Activated B cell treated with CpG ODN at 0.5 μM for 24 hours (primary cell): ENCODE results near the gene ARHGAP23. TPM values are rescaled to one million over a fixed set of nuclear protein-coding genes. Genes with fewer than 3 reads are reported as not detected.
A peak's percentile ranks its signal among the peaks of the same experiment; 100 is the strongest.

ENCODE experiments used
- ATAC-seq: fragments of 200-7000 bp; cut with Tn5 transposase; one replicate; pipeline ENCODE4 v1.10.0; 2021; ENCODE audit warnings: low read depth, mild to moderate bottlenecking, moderate library complexity
- CTCF ChIA-PET: fragments of 350-600 bp; sonication (Branson Sonifier 250); formaldehyde crosslinking; loops from one replicate; lab custom pipeline; 2021; ENCODE audit warnings: antibody characterized with exemption; lab: Charles Lee
- POLR2A ChIA-PET: fragments of 350-600 bp; sonication (Branson Sonifier 250); formaldehyde crosslinking; loops from one replicate; lab custom pipeline; 2021; ENCODE audit warnings: antibody characterized with exemption; lab: Charles Lee
- DNase-seq: peaks from one replicate; pipeline ENCODE4 v3.0.0; 2022
- H3K27ac Mint-ChIP-seq: one replicate; pipeline ENCODE4 v1.8.0; 2020; ENCODE audit warnings: mixed read lengths
- H3K27me3 Mint-ChIP-seq: one replicate; pipeline ENCODE4 v1.8.0; 2021; ENCODE audit warnings: mixed read lengths
- H3K36me3 Mint-ChIP-seq: one replicate; pipeline ENCODE4 v1.8.0; 2021; ENCODE audit warnings: low read depth, mixed read lengths
- H3K4me1 Mint-ChIP-seq: one replicate; pipeline ENCODE4 v1.8.0; 2021; ENCODE audit warnings: mixed read lengths
- H3K4me3 Mint-ChIP-seq: one replicate; pipeline ENCODE4 v1.8.0; 2020; ENCODE audit warnings: mild to moderate bottlenecking, mixed read lengths
- H3K9me3 Mint-ChIP-seq: one replicate; pipeline ENCODE4 v1.8.0; 2020; ENCODE audit warnings: mixed read lengths
- CTCF ChIP-seq: fragments of 200-600 bp; IDR thresholded peaks from one replicate; pipeline ENCODE4 v1.8.0; 2022; ENCODE audit warnings: antibody characterized with exemption, mild to moderate bottlenecking
- intact Hi-C: fragments of 100-400 bp; cut with micrococcal nuclease; formaldehyde crosslinking; loops from one replicate; pipeline ENCODE4 v1.15.1; 2024
- total RNA-seq: library from RNA; stranded (reverse); gene quantifications from 2 replicates; pipeline ENCODE4 v1.2.3, GENCODE V29; 2022

The ARHGAP23 gene
- total RNA-seq, 1 donor from 2014 or later: 1.3 TPM

DNA sequence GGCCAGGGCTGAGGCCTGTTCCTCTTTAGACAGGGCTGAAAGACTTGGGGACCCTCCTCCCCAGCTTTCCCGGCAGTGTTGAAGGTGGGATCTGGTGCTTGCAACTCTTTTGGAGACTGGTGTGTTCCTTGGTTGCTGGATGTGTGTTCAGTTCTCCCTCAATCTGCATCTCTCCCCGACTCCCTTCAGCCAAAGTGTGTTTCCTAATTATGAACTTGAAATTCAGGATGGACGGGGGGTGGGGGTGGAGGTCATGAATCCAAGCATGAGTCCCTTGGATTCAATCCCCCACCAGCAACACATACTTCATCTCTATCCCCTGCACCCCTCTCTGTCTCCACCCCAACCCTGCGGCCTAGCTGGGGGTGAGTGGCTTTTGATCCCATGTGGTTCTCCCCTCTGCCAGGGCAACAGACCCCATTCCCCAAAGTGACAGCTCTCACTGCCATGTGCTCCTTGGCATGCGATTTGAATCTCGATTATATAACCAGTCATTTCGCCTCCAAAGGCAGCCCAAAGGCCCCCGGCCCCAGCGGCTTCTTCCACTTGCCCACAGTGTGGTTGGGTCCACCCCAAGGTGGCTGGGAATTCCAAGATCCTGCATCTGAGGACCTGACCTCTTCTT, 1.3 kb downstream of the ARHGAP23 start:
- POLR2A ChIA-PET: no interaction called here
- no peak overlapping the region for H3K27ac Mint-ChIP-seq
- intact Hi-C loops: loop anchor here (10.0 kb wide), 1 partner anchor 155 kb away; no protein-coding TSS in a partner anchor
- no peaks in the 10 kb centered on the region for H3K36me3 Mint-ChIP-seq
- DNase-seq: no peak
- ATAC-seq: no peak
- peak overlapping the region; percentile 54 for H3K4me3 Mint-ChIP-seq
- CTCF ChIA-PET: no interaction called here
- peaks cover 28% of the 10 kb centered on the region for H3K27me3 Mint-ChIP-seq
- no peak for TF ChIP-seq CTCF
- peaks cover 11% of the 10 kb centered on the region for H3K4me1 Mint-ChIP-seq
- no peaks in the 10 kb centered on the region for H3K9me3 Mint-ChIP-seq

- CTCF ChIA-PET: interaction anchor here (0.9 kb wide), 1 partner anchor 16 kb away, joined by 4 read pairs; no protein-coding TSS in a partner anchor
- intact Hi-C loops: no loop called here
- POLR2A ChIA-PET: interaction anchor here (0.7 kb wide), 1 partner anchor 41 kb away, joined by 3 read pairs; no protein-coding TSS in a partner anchor
- no peak for DNase-seq
- Mint-ChIP-seq H3K4me1 (peaks cover 11% of the 10 kb centered on the region), H3K27ac (no peak overlapping the region), H3K9me3 (no peaks in the 10 kb centered on the region), H3K36me3 (no peaks in the 10 kb centered on the region), H3K27me3 (peaks cover 20% of the 10 kb centered on the region), H3K4me3 (no peak overlapping the region)
- no peak for TF ChIP-seq CTCF
- ATAC-seq: no peak
Observed at GRCh38 chr17:38430316-38430715, 2.1 kb downstream of the ARHGAP23 start.

GRCh38 chr17:38430822-38431221, 2.6 kb downstream of the ARHGAP23 start:
- Mint-ChIP-seq H3K9me3 (no peaks in the 10 kb centered on the region), H3K27me3 (peaks cover 15% of the 10 kb centered on the region), H3K36me3 (no peaks in the 10 kb centered on the region), H3K27ac (no peak overlapping the region), H3K4me1 (peaks cover 11% of the 10 kb centered on the region), H3K4me3 (no peak overlapping the region)
- POLR2A ChIA-PET: interaction anchor here (0.7 kb wide), 1 partner anchor 40 kb away, joined by 3 read pairs; no protein-coding TSS in a partner anchor
- intact Hi-C loops: no loop called here
- TF ChIP-seq CTCF: no peak
- CTCF ChIA-PET: interaction anchor here (0.9 kb wide), 1 partner anchor 16 kb away, joined by 4 read pairs; no protein-coding TSS in a partner anchor
- ATAC-seq (no peak), DNase-seq (no peak)

- Mint-ChIP-seq H3K9me3 (no peaks in the 10 kb centered on the region), H3K27me3 (peaks cover 12% of the 10 kb centered on the region), H3K36me3 (no peaks in the 10 kb centered on the region), H3K4me1 (peaks cover 11% of the 10 kb centered on the region), H3K4me3 (no peak overlapping the region), H3K27ac (no peak overlapping the region)
- no peak for ATAC-seq
- no peak for DNase-seq
- intact Hi-C loops: no loop called here
- no peak for TF ChIP-seq CTCF
- CTCF ChIA-PET: interaction anchor here (1.8 kb wide), 1 partner anchor 13 kb away, joined by 5 read pairs; no protein-coding TSS in a partner anchor
- POLR2A ChIA-PET: no interaction called here
Observed at GRCh38 chr17:38431346-38432145, 3.3 kb downstream of the ARHGAP23 start.

GRCh38 chr17:38434178-38434665, 6.0 kb downstream of the ARHGAP23 start:
- no peak for DNase-seq
- Mint-ChIP-seq H3K27ac (no peak overlapping the region), H3K27me3 (peaks cover 3% of the 10 kb centered on the region), H3K36me3 (no peaks in the 10 kb centered on the region), H3K9me3 (no peaks in the 10 kb centered on the region), H3K4me1 (peaks cover 4% of the 10 kb centered on the region), H3K4me3 (no peak overlapping the region)
- no peak for ATAC-seq
- ChIA-PET CTCF (no interaction called here), POLR2A (no interaction called here)
- intact Hi-C loops: no loop called here
- no peak for TF ChIP-seq CTCF
